Measurements from ENCODE around the gene TMX4.
"Not testable (repeated sequence)": the region's sequence is repeated elsewhere in the genome, so short reads cannot be mapped to it uniquely, and the experiment has no call there.

Gene TMX4

GRCh38 chr20:7966176-7966575, 53.4 kb downstream of the TMX4 start:
- DNase-seq = no peak

- no peak for DNase-seq
These were observed 60.1 kb downstream of the TMX4 start for GRCh38 chr20:7959484-7959883.

GRCh38 chr20:7956561-7956960, 63.0 kb downstream of the TMX4 start:
- not testable (repeated sequence) for DNase-seq

- no peak for DNase-seq
These were observed 69.2 kb downstream of the TMX4 start for GRCh38 chr20:7950387-7950786.

- DNase-seq = no peak
These were observed 75.7 kb downstream of the TMX4 start for GRCh38 chr20:7943891-7944290.

- no peak for DNase-seq
These were observed 79.2 kb downstream of the TMX4 start, which contains the start of gene HAO1 for GRCh38 chr20:7940341-7940740. Gene HAO1, minus strand, starts transcription at chr20:7940458. Its CDS starts 36 bp downstream, at chr20:7940422.

- no peak for DNase-seq
These were observed 79.9 kb downstream of the TMX4 start for GRCh38 chr20:7939663-7940062.

- no peak for DNase-seq
These were observed 81.5 kb downstream of the TMX4 start for GRCh38 chr20:7938058-7938457.

GRCh38 chr20:7937328-7937727, 82.2 kb downstream of the TMX4 start:
- DNase-seq = no peak

GRCh38 chr20:7935027-7935551, 84.5 kb downstream of the TMX4 start:
- DNase-seq = no peak

GRCh38 chr20:7933346-7933745, 86.2 kb downstream of the TMX4 start:
- no peak for DNase-seq

GRCh38 chr20:7930343-7930742, 89.2 kb downstream of the TMX4 start:
- DNase-seq = no peak

Measured in cerebellar nuclear complex (tissue), 1 donor.